Forelimb muscle (tissue), 1 donor: Measurements from ENCODE around the gene LRPPRC. TPM values are rescaled to one million over a fixed set of nuclear protein-coding genes. Genes with fewer than 3 reads are reported as not detected.

Source experiments
- polyA plus RNA-seq: library from polyadenylated mRNA; unstranded; fragments of 120-200 nt; gene quantifications from one replicate; pipeline ENCODE4 v1.2.1, GENCODE V29; 2013; ENCODE audit not compliant: insufficient read length

The LRPPRC gene
- polyA plus RNA-seq, 1 donor = 83.5 TPM

Other genes starting within 250 kb of the LRPPRC start
- gene DYNC2LI1, start 221.9 kb downstream of the LRPPRC start, polyA plus RNA-seq = 19.5 TPM
- gene ABCG5, start 157.2 kb downstream of the LRPPRC start, polyA plus RNA-seq = 0.05 TPM
- 0.09 TPM for gene ABCG8, start 157.0 kb downstream of the LRPPRC start, polyA plus RNA-seq
- gene PPM1B, start 172.9 kb upstream of the LRPPRC start, polyA plus RNA-seq = 31.1 TPM